Epithelial cell of proximal tubule (primary cell): ENCODE results near the gene TNMD. TPM values are rescaled to one million over a fixed set of nuclear protein-coding genes. Genes with fewer than 3 reads are reported as not detected.
A peak's percentile ranks its signal among the peaks of the same experiment; 100 is the strongest.
"Not testable (repeated sequence)": the region's sequence is repeated elsewhere in the genome, so short reads cannot be mapped to it uniquely, and the experiment has no call there.

Experiments
- DNase-seq: peaks from one replicate; pipeline ENCODE4 v3.0.0-alpha.2; 2011; ENCODE audit warnings: low read depth
- H3K4me3 ChIP-seq: 2 replicates; pipeline ENCODE4 v1.5.1; 2011; ENCODE audit warnings: low read depth, mild to moderate bottlenecking, low read length
- CTCF ChIP-seq: conservative IDR thresholded peaks from 2 replicates; pipeline ENCODE4 v1.5.1; 2012; ENCODE audit warnings: low read depth, mild to moderate bottlenecking, low read length
- total RNA-seq: library from RNA; depleted of rRNA; stranded (reverse); fragments of >200 nt; gene quantifications from 2 replicates; pipeline ENCODE4 v1.2.3, GENCODE V29; 2015

The TNMD gene
- total RNA-seq: not detected in 2 replicates

GRCh38 chrX:100584611-100585010 is at the start of gene TNMD:
Gene TNMD, plus strand, starts transcription at chrX:100584936. Its CDS starts 83 bp downstream, at chrX:100585019.
- TF ChIP-seq CTCF: no peak
- DNase-seq: no peak
- no peak within 1 kb of the TSS for H3K4me3 ChIP-seq

- not testable (repeated sequence) for H3K4me3 ChIP-seq, DNase-seq
These were observed 19.2 kb upstream of the TNMD start for GRCh38 chrX:100565534-100565933.

GRCh38 chrX:100586747-100587146 is 2.0 kb downstream of the TNMD start:
- TF ChIP-seq CTCF: no peak
- no peak overlapping the region for H3K4me3 ChIP-seq
- DNase-seq: no peak

GRCh38 chrX:100587861-100588260 is 3.1 kb downstream of the TNMD start:
- TF ChIP-seq CTCF: no peak
- DNase-seq: no peak
- H3K4me3 ChIP-seq: no peak overlapping the region

GRCh38 chrX:100591256-100592051 is 6.7 kb downstream of the TNMD start:
- no peak overlapping the region for H3K4me3 ChIP-seq
- no peak for TF ChIP-seq CTCF

GRCh38 chrX:100593126-100593525 is 8.4 kb downstream of the TNMD start:
- H3K4me3 ChIP-seq: no peak overlapping the region
- TF ChIP-seq CTCF: no peak
- DNase-seq: no peak

More at GRCh38 chrX:100591256-100592051, 6.7 kb downstream of the TNMD start:
- peak; percentile 7 for DNase-seq

GRCh38 chrX:100593581-100593980 is 8.8 kb downstream of the TNMD start:
- no peak for TF ChIP-seq CTCF
- no peak for DNase-seq
- H3K4me3 ChIP-seq: no peak overlapping the region
